Measurements from ENCODE around the gene AGTRAP. TPM values are rescaled to one million over a fixed set of nuclear protein-coding genes. Genes with fewer than 3 reads are reported as not detected.

Gene AGTRAP
- total RNA-seq, 4 donors from 2014 or later = 9.5 to 32.2 (median 25.5) TPM

DNA sequence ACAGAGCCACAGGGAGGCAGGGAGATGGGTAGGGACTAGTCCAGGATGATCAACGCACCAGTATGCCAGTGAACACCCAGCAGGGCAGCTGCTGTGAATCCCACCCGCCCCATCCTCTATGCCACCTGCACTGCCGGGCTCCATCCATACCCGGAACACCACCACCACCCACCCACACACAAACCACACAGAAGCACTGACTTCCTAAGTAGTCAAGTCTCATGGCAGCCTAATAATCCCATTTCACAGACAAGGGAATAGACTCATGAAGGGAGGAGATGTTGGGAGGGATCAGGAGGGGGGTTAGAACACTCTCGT is 38.1 kb upstream of the AGTRAP start:
- no peak for TF ChIP-seq POLR2A (IDR thresholded peaks at IDR 0.05)
- TF ChIP-seq CTCF (IDR thresholded peaks at IDR 0.05) = no peak
- H3K9me3 ChIP-seq = no peaks in the 10 kb centered on the region
- H3K36me3 ChIP-seq = no peaks in the 10 kb centered on the region
- H3K27ac ChIP-seq = no peak overlapping the region
- no peak for DNase-seq
- peaks cover 0 to 2% (median 0%) of the 10 kb centered on the region in 4 donors for H3K4me1 ChIP-seq
- no peak overlapping the region for H3K4me3 ChIP-seq
- no peaks in the 10 kb centered on the region for H3K27me3 ChIP-seq

DNA sequence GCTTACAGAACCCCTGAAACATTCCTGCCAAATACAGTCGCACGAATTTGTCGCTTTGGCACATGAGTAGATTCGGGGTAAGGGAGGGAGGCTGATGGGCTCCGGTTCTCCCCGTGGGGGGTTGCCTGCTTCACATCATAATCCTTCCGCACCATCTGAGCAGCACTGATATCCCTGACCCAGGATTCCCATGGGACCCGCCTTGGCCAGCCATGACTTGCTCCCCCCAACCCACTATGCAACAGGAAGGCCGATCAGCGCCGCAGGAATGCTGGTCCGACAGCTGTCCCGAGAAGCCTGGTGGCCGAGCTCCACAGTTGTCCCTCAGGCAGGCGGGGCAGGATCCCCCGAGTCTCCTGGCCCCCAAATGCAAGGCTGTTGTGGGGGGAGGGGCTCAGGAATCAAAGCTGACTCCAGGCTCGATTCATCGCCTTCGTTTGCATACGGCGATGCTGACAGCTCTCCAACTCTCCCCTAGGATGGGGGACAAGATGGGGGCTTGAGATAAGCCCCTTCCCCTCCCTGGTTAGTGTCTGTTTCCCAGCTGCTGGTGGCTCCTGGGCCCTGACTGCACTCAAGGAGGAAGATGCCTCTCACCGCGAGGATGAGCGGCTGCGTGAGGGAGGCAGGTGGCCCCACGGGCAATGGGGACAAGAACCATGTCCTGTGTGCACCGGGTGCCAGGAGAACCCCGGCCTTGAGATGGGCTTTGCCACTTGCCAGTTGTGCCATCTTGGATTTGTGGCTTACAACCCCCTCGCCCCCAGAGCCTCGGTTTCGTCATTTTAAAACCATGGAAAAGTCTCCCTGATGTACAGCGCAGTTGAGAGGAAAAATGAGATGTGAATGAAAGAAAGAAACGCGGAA is 35.1 kb upstream of the AGTRAP start:
- no peaks in the 10 kb centered on the region for H3K36me3 ChIP-seq
- DNase-seq = no peak
- no peaks in the 10 kb centered on the region for H3K9me3 ChIP-seq
- H3K27me3 ChIP-seq = no peaks in the 10 kb centered on the region
- no peak overlapping the region for H3K27ac ChIP-seq
- no peak for TF ChIP-seq CTCF (IDR thresholded peaks at IDR 0.05)
- TF ChIP-seq POLR2A (IDR thresholded peaks at IDR 0.05) = no peak
- H3K4me1 ChIP-seq = no peaks in the 10 kb centered on the region
- H3K4me3 ChIP-seq = no peak overlapping the region

GRCh38 chr1:11701551-11701961 is 34.4 kb upstream of the AGTRAP start:
- TF ChIP-seq CTCF (IDR thresholded peaks at IDR 0.05) (no peak), POLR2A (IDR thresholded peaks at IDR 0.05) (no peak)
- Histone ChIP-seq H3K27me3 (no peaks in the 10 kb centered on the region), H3K4me3 (no peak overlapping the region), H3K4me1 (no peaks in the 10 kb centered on the region), H3K36me3 (no peaks in the 10 kb centered on the region), H3K27ac (no peak overlapping the region), H3K9me3 (no peaks in the 10 kb centered on the region)
- DNase-seq = no peak

- DNase-seq = no peak
- no peak for TF ChIP-seq POLR2A (IDR thresholded peaks at IDR 0.05)
- TF ChIP-seq CTCF (IDR thresholded peaks at IDR 0.05) = no peak
- H3K27me3 ChIP-seq = no peaks in the 10 kb centered on the region
- H3K4me3 ChIP-seq = no peak overlapping the region
- no peak overlapping the region for H3K27ac ChIP-seq
- no peaks in the 10 kb centered on the region for H3K9me3 ChIP-seq
- H3K4me1 ChIP-seq = no peaks in the 10 kb centered on the region
- no peaks in the 10 kb centered on the region for H3K36me3 ChIP-seq
These were observed 33.7 kb upstream of the AGTRAP start for GRCh38 chr1:11701981-11702803.

- Histone ChIP-seq H3K4me1 (no peaks in the 10 kb centered on the region), H3K9me3 (no peaks in the 10 kb centered on the region), H3K27me3 (no peaks in the 10 kb centered on the region), H3K27ac (no peak overlapping the region), H3K36me3 (no peaks in the 10 kb centered on the region), H3K4me3 (no peak overlapping the region)
- DNase-seq = no peak
- TF ChIP-seq POLR2A (IDR thresholded peaks at IDR 0.05) (no peak), CTCF (IDR thresholded peaks at IDR 0.05) (no peak)
These were observed 32.4 kb upstream of the AGTRAP start for GRCh38 chr1:11703357-11704193.
